Fibroblast of pulmonary artery (primary cell): ENCODE data around the gene GPR107.

Experiments used
- DNase-seq: peaks from one replicate; pipeline ENCODE4 v3.0.0-alpha.2; 2010; ENCODE audit warnings: low read depth
- H3K4me3 ChIP-seq: replicated peaks from 2 replicates; pipeline ENCODE4 v1.5.1; 2011; ENCODE audit warnings: low read depth, mild to moderate bottlenecking, control low read depth, low read length, moderate library complexity
- CTCF ChIP-seq: IDR thresholded peaks from 2 replicates; pipeline ENCODE4 v1.5.1; 2011; ENCODE audit warnings: mild to moderate bottlenecking, control low read depth, low read length, inconsistent platforms; ENCODE audit errors: missing control alignments

GPR107 gene

DNA sequence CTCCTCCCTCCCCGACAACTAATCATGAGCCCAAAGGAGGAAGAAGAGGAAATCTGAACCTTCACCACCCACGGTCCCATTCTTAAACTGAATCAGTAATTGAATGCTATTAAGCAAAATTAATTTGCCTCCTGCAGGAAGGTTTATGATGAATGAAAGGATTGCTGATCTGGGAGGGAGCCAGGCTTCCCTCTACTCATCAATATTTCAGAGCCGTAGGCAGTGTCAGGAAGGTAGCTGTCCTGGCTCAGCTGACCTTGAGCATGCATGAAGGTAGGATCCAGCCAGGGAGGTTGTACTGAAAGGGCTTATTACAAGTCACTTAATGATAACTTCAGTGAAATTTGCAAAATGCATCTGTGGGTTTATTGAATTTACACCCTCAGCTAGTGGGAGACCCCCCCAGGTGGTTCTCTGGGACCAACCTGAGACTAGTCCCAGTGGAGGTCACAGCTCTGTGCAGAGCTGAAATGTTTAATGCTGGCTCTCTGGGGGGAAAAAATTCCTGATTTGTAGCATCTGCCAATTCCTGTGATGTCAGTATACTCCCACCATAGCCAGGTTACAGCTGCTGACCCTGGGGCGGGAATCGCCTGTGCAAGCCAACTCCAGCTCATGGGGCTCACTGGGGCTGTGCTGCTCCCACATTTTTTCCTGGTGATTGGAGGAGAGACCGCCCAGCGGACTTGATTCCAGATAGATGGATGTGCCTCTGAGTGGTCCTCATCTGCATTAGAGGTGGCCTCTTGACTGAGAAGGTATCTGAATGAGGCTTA, 70.6 kb downstream of the GPR107 start:
- no peak for TF ChIP-seq CTCF
- no peak overlapping the region for H3K4me3 ChIP-seq
- no peak for DNase-seq

GRCh38 chr9:130126721-130127433, 73.2 kb downstream of the GPR107 start:
- no peak overlapping the region for H3K4me3 ChIP-seq
- no peak for TF ChIP-seq CTCF
- no peak for DNase-seq

DNA sequence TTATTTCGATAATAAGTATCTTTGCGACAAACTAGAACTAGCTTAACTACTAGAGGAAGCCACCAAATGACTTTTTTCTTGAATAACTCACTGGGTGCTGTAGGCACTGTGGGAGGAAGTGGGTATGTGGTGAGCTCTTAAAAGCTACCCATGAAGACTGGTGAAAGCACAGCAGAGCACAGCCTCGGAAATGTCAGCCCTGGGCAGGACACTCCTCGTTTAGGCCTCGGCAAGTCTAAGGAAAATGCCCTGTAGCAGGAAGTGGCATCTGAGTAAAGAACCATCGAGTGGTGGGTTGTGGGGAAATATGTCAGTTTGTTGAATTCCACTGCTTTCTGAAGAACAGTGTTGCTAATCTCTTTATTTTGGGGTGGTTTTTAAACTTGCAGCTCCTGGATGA, 74.5 kb downstream of the GPR107 start:
- DNase-seq: no peak
- no peak overlapping the region for H3K4me3 ChIP-seq
- no peak for TF ChIP-seq CTCF

- H3K4me3 ChIP-seq: no peak overlapping the region
- DNase-seq: peak; percentile 87
- TF ChIP-seq CTCF: no peak
Observed at GRCh38 chr9:130128733-130129431, 75.2 kb downstream of the GPR107 start.

GRCh38 chr9:130129432-130130061, 75.8 kb downstream of the GPR107 start:
- no peak for DNase-seq
- H3K4me3 ChIP-seq: no peak overlapping the region
- no peak for TF ChIP-seq CTCF

DNA sequence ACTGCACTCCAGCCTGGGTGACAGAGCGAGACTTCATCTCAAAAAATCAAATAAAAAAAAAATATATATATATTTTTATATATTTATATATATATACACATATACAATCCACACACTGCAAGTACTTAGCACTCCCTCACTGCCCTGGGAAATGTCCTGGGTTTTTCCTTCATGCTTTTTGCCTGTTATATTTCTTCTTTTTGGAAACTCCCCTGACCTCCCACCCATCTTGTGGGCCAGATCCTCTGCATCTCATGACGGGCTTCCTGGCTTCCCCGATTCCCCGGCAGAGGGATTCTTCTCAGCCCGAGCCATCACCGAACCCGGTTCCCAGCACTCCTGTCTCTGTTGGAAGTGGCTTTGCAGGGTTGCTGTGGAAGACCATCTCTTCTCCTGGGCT, 79.0 kb downstream of the GPR107 start:
- no peak for TF ChIP-seq CTCF
- DNase-seq: no peak
- H3K4me3 ChIP-seq: no peak overlapping the region
